GM12872 (cell line): ENCODE measurements around the gene STK11IP.

Source experiments
- CTCF ChIP-seq: IDR thresholded peaks from 3 replicates; pipeline ENCODE4 v1.5.1; 2011; ENCODE audit warnings: low read depth, mild to moderate bottlenecking, low read length, moderate library complexity; ENCODE audit not compliant: insufficient read depth

STK11IP gene

GRCh38 chr2:219597552-219598307 lies at the start of gene STK11IP:
Gene STK11IP (plus strand): TSS chr2:219597857. CDS start chr2:219598120, 263 bp downstream.
- no peak for TF ChIP-seq CTCF

- no peak for TF ChIP-seq CTCF
Observed at GRCh38 chr2:219548990-219549389, 48.7 kb upstream of the STK11IP start.

- TF ChIP-seq CTCF, result no peak
Observed at GRCh38 chr2:219549619-219550018, 48.0 kb upstream of the STK11IP start.

GRCh38 chr2:219551441-219552381 lies 45.9 kb upstream of the STK11IP start:
- no peak for TF ChIP-seq CTCF

GRCh38 chr2:219552382-219553167 lies 45.1 kb upstream of the STK11IP start:
- no peak for TF ChIP-seq CTCF

- no peak for TF ChIP-seq CTCF
Observed at GRCh38 chr2:219553168-219553417, 44.6 kb upstream of the STK11IP start.

GRCh38 chr2:219553463-219553963 lies 44.1 kb upstream of the STK11IP start:
- TF ChIP-seq CTCF, result no peak
